ENCODE results near the gene NCDN.
A peak's percentile ranks its signal among the peaks of the same experiment; 100 is the strongest.

NCDN gene

GRCh38 chr1:35557118-35557610, 435 bp upstream of the NCDN start, which contains the start of gene KIAA0319L:
Gene KIAA0319L, minus strand, starts transcription at chr1:35557403. Its CDS starts 2,912 bp downstream, at chr1:35554491.
- H3K4me3 ChIP-seq (ENCODE audit: low read depth, low read length): peak within 1 kb of the TSS; percentile 97
- peak within 1 kb of the TSS; percentile 95 for H3K9ac ChIP-seq (ENCODE audit: low read length)
- peak within 1 kb of the TSS; percentile 98 for H4K8ac ChIP-seq (ENCODE audit: low read depth, low read length)
- H4K91ac ChIP-seq (ENCODE audit: low read depth, low read length): peak within 1 kb of the TSS; percentile 98
- H3K4ac ChIP-seq (ENCODE audit: low read depth, low read length): peak within 1 kb of the TSS; percentile 76
- peaks cover 8% of the 10 kb centered on the region for H3K79me2 ChIP-seq (ENCODE audit: control insufficient read depth, insufficient read depth, low read length, poor library complexity)
- H3K23ac ChIP-seq (ENCODE audit: low read length): no peak within 1 kb of the TSS
- H2BK12ac ChIP-seq (ENCODE audit: low read length): no peak within 1 kb of the TSS
- no peaks in the 10 kb centered on the region for H3K27me3 ChIP-seq (ENCODE audit: insufficient read depth, low read length)
- peak within 1 kb of the TSS; percentile 81 for H2AFZ ChIP-seq (ENCODE audit: insufficient read depth, low read length, poor library complexity)
- peak within 1 kb of the TSS; percentile 87 for H3K4me2 ChIP-seq (ENCODE audit: low read length)
- H3K14ac ChIP-seq (ENCODE audit: low read length): peak within 1 kb of the TSS; percentile 96
- peak within 1 kb of the TSS; percentile 98 for H3K27ac ChIP-seq (ENCODE audit: low read depth, low read length)
- H3K36me3 ChIP-seq (ENCODE audit: control insufficient read depth in 1 of 2, insufficient read depth in 2 of 2, low read length in 2 of 2): peaks cover 10 to 25% of the 10 kb centered on the region in 2 experiments
- peaks cover 3% of the 10 kb centered on the region for H3K9me3 ChIP-seq (ENCODE audit: insufficient read depth, low read depth, low read length)
- H3K18ac ChIP-seq (ENCODE audit: low read length): peak within 1 kb of the TSS; percentile 92
- peak within 1 kb of the TSS; percentile 93 for H2BK120ac ChIP-seq (ENCODE audit: insufficient read depth, low read length, poor library complexity)
- H4K12ac ChIP-seq (ENCODE audit: low read depth, low read length): peak within 1 kb of the TSS; percentile 91
- peak; percentile 68 to 83 for DNase-seq
- peaks cover 4 to 12% of the 10 kb centered on the region in 2 experiments for H3K4me1 ChIP-seq (ENCODE audit: control insufficient read depth in 1 of 2, insufficient read depth in 2 of 2, low read length in 2 of 2)
- no CpG with 5 or more reads among the region's 39 CpGs for WGBS (ENCODE audit: extremely low coverage, insufficient coverage, insufficient read length)
- H3K79me1 ChIP-seq (ENCODE audit: low read length): peaks cover 9% of the 10 kb centered on the region
- H2AK5ac ChIP-seq (ENCODE audit: low read length): no peak within 1 kb of the TSS
- peak within 1 kb of the TSS; percentile 97 for H2BK5ac ChIP-seq (ENCODE audit: low read depth, low read length, poor library complexity)

DNA sequence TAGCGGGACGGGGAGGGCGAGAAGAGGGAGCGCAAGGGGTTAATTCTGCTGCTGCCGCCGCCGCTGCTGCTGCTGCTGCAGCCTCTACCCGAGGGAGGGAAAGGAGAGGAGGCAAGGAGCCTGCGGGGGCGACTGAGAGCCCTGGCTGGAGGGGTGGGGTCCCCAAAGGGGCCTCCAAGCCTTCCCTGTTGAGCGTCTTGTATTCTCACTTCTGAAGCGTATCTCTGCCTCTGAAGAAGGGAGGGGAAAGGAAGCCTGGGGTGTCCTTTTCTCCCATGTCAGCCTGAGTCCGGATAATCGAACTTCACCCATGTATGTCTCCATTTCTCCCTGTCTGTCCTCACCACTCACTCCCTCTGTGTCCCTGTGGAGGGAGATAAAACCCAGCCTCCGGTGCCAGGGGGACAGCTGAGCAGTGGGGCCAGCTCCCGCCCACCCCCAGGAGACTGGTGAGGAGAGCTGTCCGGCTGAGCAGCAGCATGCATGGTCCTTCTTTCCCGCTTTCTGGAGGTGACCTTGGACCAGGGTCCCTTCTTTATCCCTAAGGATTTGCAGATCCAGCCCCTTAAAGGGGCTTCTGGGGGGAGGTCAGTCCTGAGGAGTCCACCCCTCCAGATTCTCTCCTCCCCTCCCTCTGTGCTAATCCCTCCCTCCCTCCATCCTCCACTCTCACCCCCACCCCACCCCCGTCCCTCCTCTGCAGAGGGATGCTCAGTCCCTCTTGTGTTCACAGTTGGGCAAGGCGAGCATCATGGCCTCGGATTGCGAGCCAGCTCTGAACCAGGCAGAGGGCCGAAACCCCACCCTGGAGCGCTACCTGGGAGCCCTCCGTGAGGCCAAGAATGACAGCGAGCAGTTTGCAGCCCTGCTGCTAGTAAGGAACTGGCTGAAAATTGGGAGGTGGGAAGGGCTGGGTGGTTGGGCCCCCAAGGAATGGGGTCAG, 1.0 kb downstream of the NCDN start:
- H4K12ac ChIP-seq (ENCODE audit: low read depth, low read length): peak overlapping the region; percentile 78
- peak overlapping the region; percentile 87 for H3K4me2 ChIP-seq (ENCODE audit: low read length)
- WGBS (ENCODE audit: extremely low coverage, insufficient coverage, insufficient read length): 100% methylated on average over 1 of the region's 26 CpGs
- H2BK5ac ChIP-seq (ENCODE audit: low read depth, low read length, poor library complexity): no peak overlapping the region
- peaks cover 9% of the 10 kb centered on the region for H3K79me1 ChIP-seq (ENCODE audit: low read length)
- H3K4ac ChIP-seq (ENCODE audit: low read depth, low read length): no peak overlapping the region
- H3K27me3 ChIP-seq (ENCODE audit: insufficient read depth, low read length): no peaks in the 10 kb centered on the region
- no peak overlapping the region for H2AK5ac ChIP-seq (ENCODE audit: low read length)
- no peak overlapping the region for H3K27ac ChIP-seq (ENCODE audit: low read depth, low read length)
- no peak overlapping the region for H3K23ac ChIP-seq (ENCODE audit: low read length)
- H3K36me3 ChIP-seq (ENCODE audit: control insufficient read depth in 1 of 2, insufficient read depth in 2 of 2, low read length in 2 of 2): peaks cover 18 to 26% of the 10 kb centered on the region in 2 experiments
- H3K4me3 ChIP-seq (ENCODE audit: low read depth, low read length): peak overlapping the region; percentile 97
- H3K9ac ChIP-seq (ENCODE audit: low read length): peak overlapping the region; percentile 57
- peak overlapping the region; percentile 68 for H3K14ac ChIP-seq (ENCODE audit: low read length)
- peak overlapping the region; percentile 12 for H2BK12ac ChIP-seq (ENCODE audit: low read length)
- H3K4me1 ChIP-seq (ENCODE audit: control insufficient read depth in 1 of 2, insufficient read depth in 2 of 2, low read length in 2 of 2): peaks cover 4 to 12% of the 10 kb centered on the region in 2 experiments
- H2BK120ac ChIP-seq (ENCODE audit: insufficient read depth, low read length, poor library complexity): no peak overlapping the region
- peak overlapping the region; percentile 18 for H3K18ac ChIP-seq (ENCODE audit: low read length)
- peak overlapping the region; percentile 81 for H2AFZ ChIP-seq (ENCODE audit: insufficient read depth, low read length, poor library complexity)
- peak overlapping the region; percentile 78 for H4K8ac ChIP-seq (ENCODE audit: low read depth, low read length)
- peaks cover 8% of the 10 kb centered on the region for H3K79me2 ChIP-seq (ENCODE audit: control insufficient read depth, insufficient read depth, low read length, poor library complexity)
- no peak overlapping the region for H4K91ac ChIP-seq (ENCODE audit: low read depth, low read length)
- peaks cover 3% of the 10 kb centered on the region for H3K9me3 ChIP-seq (ENCODE audit: insufficient read depth, low read depth, low read length)
- DNase-seq: no peak

DNA sequence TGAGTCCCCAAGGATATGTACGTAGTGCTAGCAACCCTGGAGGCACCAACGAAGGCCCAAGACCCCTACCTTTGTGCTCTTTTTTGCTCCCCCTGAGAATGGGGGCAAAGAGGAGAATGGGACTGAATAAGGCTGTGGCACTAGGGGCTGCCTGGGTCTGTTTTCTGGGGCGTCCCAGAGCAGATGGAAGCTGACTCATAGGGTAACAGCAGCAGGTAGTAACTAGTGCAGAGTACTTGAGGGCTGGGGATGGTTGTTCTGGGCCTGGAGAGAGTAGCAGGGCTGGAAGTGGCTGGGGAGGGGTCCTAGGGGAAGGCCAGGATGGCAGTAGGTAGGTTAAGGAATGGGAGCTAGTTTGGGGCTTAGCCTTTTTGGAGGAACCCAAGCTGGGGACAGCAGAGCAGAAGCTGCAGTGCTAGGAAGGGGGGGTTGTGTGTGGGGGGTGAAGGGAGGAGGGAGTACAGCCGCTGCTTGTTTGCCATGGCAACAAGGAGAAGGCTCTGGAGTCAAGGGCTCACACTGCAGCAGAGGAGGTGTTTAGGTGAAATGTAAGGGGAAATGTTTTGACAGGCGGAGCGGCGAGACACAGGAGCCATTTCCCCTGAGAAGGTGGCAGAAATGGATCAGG, 1.8 kb downstream of the NCDN start:
- no peak overlapping the region for H2AK5ac ChIP-seq (ENCODE audit: low read length)
- H2BK12ac ChIP-seq (ENCODE audit: low read length): no peak overlapping the region
- peaks cover 3% of the 10 kb centered on the region for H3K9me3 ChIP-seq (ENCODE audit: insufficient read depth, low read depth, low read length)
- H3K79me1 ChIP-seq (ENCODE audit: low read length): peaks cover 9% of the 10 kb centered on the region
- H3K4me1 ChIP-seq (ENCODE audit: control insufficient read depth in 1 of 2, insufficient read depth in 2 of 2, low read length in 2 of 2): peaks cover 4 to 12% of the 10 kb centered on the region in 2 experiments
- H3K27me3 ChIP-seq (ENCODE audit: insufficient read depth, low read length): no peaks in the 10 kb centered on the region
- no peak overlapping the region for H3K27ac ChIP-seq (ENCODE audit: low read depth, low read length)
- DNase-seq: no peak
- H2BK120ac ChIP-seq (ENCODE audit: insufficient read depth, low read length, poor library complexity): no peak overlapping the region
- no peak overlapping the region for H4K8ac ChIP-seq (ENCODE audit: low read depth, low read length)
- H3K18ac ChIP-seq (ENCODE audit: low read length): no peak overlapping the region
- no CpG with 5 or more reads among the region's 7 CpGs for WGBS (ENCODE audit: extremely low coverage, insufficient coverage, insufficient read length)
- no peak overlapping the region for H4K12ac ChIP-seq (ENCODE audit: low read depth, low read length)
- H3K36me3 ChIP-seq (ENCODE audit: control insufficient read depth in 1 of 2, insufficient read depth in 2 of 2, low read length in 2 of 2): peaks cover 21 to 27% of the 10 kb centered on the region in 2 experiments
- no peak overlapping the region for H3K9ac ChIP-seq (ENCODE audit: low read length)
- no peak overlapping the region for H3K23ac ChIP-seq (ENCODE audit: low read length)
- no peak overlapping the region for H2BK5ac ChIP-seq (ENCODE audit: low read depth, low read length, poor library complexity)
- H3K4ac ChIP-seq (ENCODE audit: low read depth, low read length): no peak overlapping the region
- peaks cover 8% of the 10 kb centered on the region for H3K79me2 ChIP-seq (ENCODE audit: control insufficient read depth, insufficient read depth, low read length, poor library complexity)
- H3K4me3 ChIP-seq (ENCODE audit: low read depth, low read length): no peak overlapping the region
- no peak overlapping the region for H3K4me2 ChIP-seq (ENCODE audit: low read length)
- no peak overlapping the region for H4K91ac ChIP-seq (ENCODE audit: low read depth, low read length)
- H2AFZ ChIP-seq (ENCODE audit: insufficient read depth, low read length, poor library complexity): no peak overlapping the region
- H3K14ac ChIP-seq (ENCODE audit: low read length): no peak overlapping the region
